K562 (cell line): Measurements from ENCODE around the gene MYADML2. TPM values are rescaled to one million over a fixed set of nuclear protein-coding genes. Genes with fewer than 3 reads are reported as not detected.

Experiments
- ATAC-seq: fragments of 200-7000 bp; cut with Tn5 transposase; 3 replicates; pipeline ENCODE4 v1.9.1; 2020; ENCODE audit warnings: moderate library complexity
- BruUV-seq: library from RNA; stranded (reverse); fragments of 400-500 nt; replicated peaks from 2 replicates; lab custom pipeline; 2021; lab: Mats Ljungman, UMichigan
- CTCF ChIA-PET: fragments of 300-600 bp; formaldehyde crosslinking; extraction: SDS; loops from one replicate; lab custom pipeline; 2021; ENCODE audit warnings: low intra/inter-chr PET ratio; lab: Yijun Ruan, JAX
- POLR2A ChIA-PET: fragments of 300-600, 350-650 bp; sonication (Branson Sonifier 250); formaldehyde crosslinking; extraction: SDS; loops from one replicate; lab custom pipeline; 2021; ENCODE audit warnings: antibody characterized with exemption, inconsistent platforms; lab: Yijun Ruan, JAX
- DNase-seq, 4 experiments: peaks; one replicate each; pipeline versions ENCODE4 v3.0.0 to v3.0.0-alpha.2; 2011 to 2018; ENCODE audit warnings: low spot score in 3 of 4, mixed read lengths in 3 of 4; ENCODE audit errors: extremely low read depth in 1 of 4
- FAIRE-seq: peaks from 2 replicates; lab custom pipeline; 2011; peaks lifted over from hg19 to GRCh38; lab: Jason Lieb, UNC
- H2AFZ ChIP-seq: 2 replicates; pipeline ENCODE4 v1.6.0; 2011; ENCODE audit warnings: low read depth, low read length, control low read depth, inconsistent platforms
- H3K27ac ChIP-seq: fragments of 200-600 bp; 3 replicates; pipeline ENCODE4 v1.8.0; 2011; ENCODE audit warnings: low read depth, mild to moderate bottlenecking, control low read depth, inconsistent platforms, low read length, moderate library complexity, mixed read lengths; ENCODE audit errors: extremely low read depth
- H3K27me3 ChIP-seq, 2 experiments: fragments of 300-600 bp in 1 of 2; 2 replicates in 1 of 2; 3 replicates in 1 of 2; pipeline versions ENCODE4 v1.6.0 to v1.8.0; 2011; ENCODE audit warnings: inconsistent platforms in 2 of 2, low read length in 2 of 2, mild to moderate bottlenecking in 1 of 2, mixed read lengths in 1 of 2, moderate library complexity in 1 of 2; ENCODE audit not compliant: control insufficient read depth in 2 of 2, insufficient read depth in 2 of 2
- H3K36me3 ChIP-seq: fragments of 300-600 bp; 3 replicates; pipeline ENCODE4 v1.8.0; 2011; ENCODE audit warnings: mild to moderate bottlenecking, low read length, inconsistent platforms; ENCODE audit not compliant: control insufficient read depth, insufficient read depth
- H3K4me1 ChIP-seq, 2 experiments: fragments of 200-600 bp in 1 of 2; replicated peaks in 1 of 2; 2 replicates in 1 of 2; 3 replicates in 1 of 2; pipeline versions ENCODE4 v1.5.1 to v1.8.0; 2011; ENCODE audit warnings: inconsistent platforms in 2 of 2, low read length in 2 of 2, mild to moderate bottlenecking in 1 of 2, mixed read lengths in 1 of 2, moderate library complexity in 1 of 2; ENCODE audit not compliant: control insufficient read depth in 2 of 2, insufficient read depth in 2 of 2
- H3K4me2 ChIP-seq: 2 replicates; pipeline ENCODE4 v1.6.1; 2011; ENCODE audit warnings: low read length, control low read depth, inconsistent platforms, mixed read lengths; ENCODE audit not compliant: insufficient read depth
- H3K4me3 ChIP-seq: fragments of 200-600 bp; sonication (generic), shearing (Covaris generic); 2 replicates; pipeline ENCODE4 v1.5.1; 2016; ENCODE audit warnings: control low read depth, inconsistent platforms
- H3K79me2 ChIP-seq: fragments of 200-600 bp; 3 replicates; pipeline ENCODE4 v1.8.0; 2011; ENCODE audit warnings: low read length, inconsistent platforms; ENCODE audit not compliant: control insufficient read depth, insufficient read depth
- H3K9ac ChIP-seq, 2 experiments: 2 replicates each; pipeline versions ENCODE4 v1.6.0 to v1.6.1; 2011; ENCODE audit warnings: low read depth in 2 of 2, low read length in 2 of 2, control low read depth in 1 of 2, inconsistent platforms in 1 of 2, mild to moderate bottlenecking in 1 of 2, mixed read lengths in 1 of 2; ENCODE audit not compliant: insufficient read depth in 1 of 2
- H3K9me1 ChIP-seq: one replicate; pipeline ENCODE4 v1.6.0; 2011; ENCODE audit warnings: inconsistent platforms, mild to moderate bottlenecking, low read length, moderate library complexity; ENCODE audit not compliant: control insufficient read depth, insufficient read depth
- H3K9me3 ChIP-seq: replicated peaks from 2 replicates; pipeline ENCODE4 v1.5.1; 2011; ENCODE audit warnings: low read depth, low read length, inconsistent platforms; ENCODE audit not compliant: control insufficient read depth, insufficient read depth
- H4K20me1 ChIP-seq: replicated peaks from 2 replicates; pipeline ENCODE4 v1.6.1; 2011; ENCODE audit warnings: low read length, inconsistent platforms, mixed read lengths; ENCODE audit not compliant: control insufficient read depth, insufficient read depth
- CSDE1 ChIP-seq, 2 experiments: fragments of 450-650 bp; IDR thresholded peaks; 2 replicates each; pipeline ENCODE4 v1.6.1; 2016; ENCODE audit warnings: mild to moderate bottlenecking in 1 of 2
- DACH1 ChIP-seq: fragments of 450-650 bp; IDR thresholded peaks from 2 replicates; pipeline ENCODE4 v1.6.1; 2018; ENCODE audit not compliant: partially characterized antibody
- MAZ ChIP-seq, 2 experiments: fragments of 450-650 bp in 1 of 2; sonication (generic) in 1 of 2; formaldehyde crosslinking; IDR thresholded peaks in 1 of 2; conservative IDR thresholded peaks in 1 of 2; 2 replicates each; pipeline versions ENCODE4 v1.4.0 to v1.5.0; 2020; ENCODE audit warnings: mild to moderate bottlenecking in 1 of 2, missing genetic modification reagents in 1 of 2
- NFYB ChIP-seq: IDR thresholded peaks from 2 replicates; pipeline ENCODE4 v1.6.1; 2011; ENCODE audit warnings: mild to moderate bottlenecking, moderate library complexity; ENCODE audit not compliant: insufficient read length; ENCODE audit errors: extremely low read depth
- POLR2A ChIP-seq: fragments of 450-650 bp; conservative IDR thresholded peaks from 2 replicates; pipeline ENCODE4 v1.6.1; 2016
- POLR2G ChIP-seq: fragments of 200-400 bp; formaldehyde crosslinking; IDR thresholded peaks from 2 replicates; pipeline ENCODE4 v1.6.1; 2017; ENCODE audit warnings: low read depth, mild to moderate bottlenecking, antibody characterized with exemption, low read length, moderate library complexity
- RBFOX2 ChIP-seq: fragments of 200-400 bp; formaldehyde crosslinking; IDR thresholded peaks from 2 replicates; pipeline ENCODE4 v1.6.1; 2017; ENCODE audit warnings: low read depth, mild to moderate bottlenecking, low read length, moderate library complexity
- SAP30 ChIP-seq: fragments of 200-600 bp; sonication (generic); IDR thresholded peaks from 2 replicates; pipeline ENCODE4 v1.6.1; 2012; ENCODE audit warnings: borderline replicate concordance, low read depth, mild to moderate bottlenecking, moderate library complexity, low read length, control low read depth, inconsistent platforms; ENCODE audit not compliant: insufficient read depth, poor library complexity, severe bottlenecking
- STAT5B ChIP-seq: fragments of 250-450 bp; sonication (Bioruptor Pico); IDR thresholded peaks from 2 replicates; pipeline ENCODE4 v1.8.0; 2021; ENCODE audit warnings: mild to moderate bottlenecking, inconsistent platforms
- TAF1 ChIP-seq: IDR thresholded peaks from 2 replicates; pipeline ENCODE4 v1.6.1; 2011; ENCODE audit warnings: mild to moderate bottlenecking, low read length, moderate library complexity; ENCODE audit not compliant: insufficient read depth, control insufficient read depth, severe bottlenecking; ENCODE audit errors: extremely low read depth
- ZNF384 ChIP-seq: IDR thresholded peaks from 2 replicates; pipeline ENCODE4 v1.6.1; 2012; ENCODE audit warnings: low read depth, low read length, improper control_type of control experiment
- ZNF551 ChIP-seq: fragments of 250-450 bp; sonication (Bioruptor Pico); IDR thresholded peaks from 2 replicates; pipeline ENCODE4 v1.5.0; 2021; ENCODE audit warnings: mild to moderate bottlenecking, moderate library complexity
- ZSCAN29 ChIP-seq: fragments of 450-650 bp; IDR thresholded peaks from 2 replicates; pipeline ENCODE4 v1.6.1; 2017
- WGBS: fragments of 100-300 bp; shearing (Covaris generic); methylation state at CpG from one replicate; pipeline ENCODE4 v1.1.6; 2016; ENCODE audit warnings: low coverage, mixed read lengths; ENCODE audit not compliant: insufficient coverage; ENCODE audit errors: missing lambda C conversion rate; 5-methylcytosine and 5-hydroxymethylcytosine counted together
- in situ Hi-C: fragments of 300-500 bp; cut with MboI; formaldehyde crosslinking; loops from 4 replicates; pipeline ENCODE4 v1.15.0; 2018; ENCODE audit warnings: inconsistent platforms, mixed read lengths
- intact Hi-C: fragments of 100-400 bp; cut with micrococcal nuclease; formaldehyde crosslinking; loops from 2 replicates; pipeline ENCODE4 v1.14.2; 2022
- polyA plus RNA-seq, 8 experiments: library from polyadenylated mRNA; depleted of rRNA in 4 of 8; stranded (reverse) in 5 of 8; unstranded in 3 of 8; fragments of >200 nt; fragmentation: Nextera tagmentation in 2 of 8; fragmentation: Illumina TruSeq in 1 of 8; extraction: Ambion mirVana in 2 of 8; extraction: Trizol in 1 of 8; gene quantifications; 2 replicates each; pipeline versions ENCODE4 v1.2.1 to v1.2.3, GENCODE V29; 2011 to 2014; ENCODE audit warnings: inconsistent platforms in 1 of 8, missing spikeins in 1 of 8
- total RNA-seq, 7 experiments: library from RNA; depleted of rRNA in 6 of 7; stranded (reverse); fragments of >200 nt in 6 of 7; fragmentation: Illumina TruSeq in 2 of 7; extraction: Trizol in 2 of 7; gene quantifications; 2 replicates each; pipeline versions ENCODE4 v1.2.1 to v1.2.3, GENCODE V29; 2011 to 2021; ENCODE audit warnings: low replicate concordance in 1 of 7

MYADML2 gene
- total and polyA plus RNA-seq, 9 of the 15 experiments (the other 6 are each of a cell fraction or from before 2014, with no cell fraction given): not detected

DNA sequence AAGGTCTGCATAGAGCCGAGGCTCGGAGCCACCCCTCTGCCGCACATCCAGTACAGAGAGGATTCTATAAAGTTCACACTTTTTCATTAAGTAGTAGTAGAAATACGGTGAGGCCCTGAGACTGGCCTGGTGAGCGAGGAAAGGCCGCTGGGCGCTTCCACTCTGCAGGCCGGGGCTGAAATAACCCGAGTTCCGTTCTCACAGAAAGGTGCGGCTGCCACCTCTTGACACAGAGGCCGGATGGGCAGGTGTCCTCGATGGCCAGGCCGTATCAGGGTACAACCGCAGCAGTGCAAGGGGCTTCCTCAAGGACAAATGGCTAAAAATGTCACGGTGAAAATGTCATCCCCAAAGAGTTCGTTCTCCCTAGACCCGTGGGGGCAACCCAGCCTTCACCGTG, 35.1 kb downstream of the MYADML2 start:
- Histone ChIP-seq H3K9me1 (peaks cover 6% of the 10 kb centered on the region), H3K9me3 (no peaks in the 10 kb centered on the region), H4K20me1 (peaks cover 14% of the 10 kb centered on the region), H3K36me3 (peaks cover 77% of the 10 kb centered on the region; the same call in 2 of the 3 replicates), H2AFZ (no peak overlapping the region), H3K27ac (peak overlapping the region; percentile 49; the same call in 1 of the 3 replicates), H3K4me3 (no peak overlapping the region), H3K79me2 (peaks cover 37% of the 10 kb centered on the region), H3K4me1 (peaks cover 39 to 90% of the 10 kb centered on the region in 2 experiments), H3K27me3 (no peaks in the 10 kb centered on the region), H3K9ac (peak overlapping the region in 1 of 2 experiments; percentile 52; a peak in 1 of 4 replicates), H3K4me2 (no peak overlapping the region)
- no peak for ATAC-seq
- ChIA-PET POLR2A (interaction anchor here (0.6 to 5.4 kb wide), 8 partner anchors 9 to 84 kb away, joined by 3 to 46 read pairs (median 6); partner anchors contain the start of gene NPB), CTCF (no interaction called here)
- TF ChIP-seq TAF1: no peak
- TF ChIP-seq RBFOX2: peak; percentile 43; the same call in 1 of the 2 replicates
- intact Hi-C loops: no loop called here
- in situ Hi-C loops: no loop called here
- FAIRE-seq: no peak
- WGBS: 78% methylated on average over 19 of the region's 19 CpGs
- no peak for DNase-seq
- BruUV-seq: no TSS peak

- H3K27ac ChIP-seq: peak within 1 kb of the TSS; percentile 78
- intact Hi-C loops: no loop called here
- ChIA-PET POLR2A (interaction anchor here (0.6 to 5.4 kb wide), 8 partner anchors 9 to 111 kb away, joined by 3 to 46 read pairs (median 3); partner anchors contain the start of genes CENPX and NPB), CTCF (interaction anchor here (0.6 kb wide), 1 partner anchor 279 kb away, joined by 3 read pairs; no protein-coding TSS in a partner anchor)
- H3K4me3 ChIP-seq: peak within 1 kb of the TSS; percentile 93
- 14% methylated on average over 32 of the region's 84 CpGs for WGBS
- peaks cover 82% of the 10 kb centered on the region; the same call in 2 of the 3 replicates for H3K36me3 ChIP-seq
- H3K9ac ChIP-seq: peak within 1 kb of the TSS; percentile 61 to 99
- H3K9me1 ChIP-seq: peaks cover 6% of the 10 kb centered on the region
- peaks cover 34 to 90% of the 10 kb centered on the region in 2 experiments for H3K4me1 ChIP-seq
- no peaks in the 10 kb centered on the region for H3K9me3 ChIP-seq
- no peak within 1 kb of the TSS for H2AFZ ChIP-seq
- peaks cover 32% of the 10 kb centered on the region for H3K79me2 ChIP-seq
- peaks cover 14% of the 10 kb centered on the region for H4K20me1 ChIP-seq
- in situ Hi-C loops: no loop called here
- ATAC-seq (peak; percentile 95), DNase-seq (peak; percentile 92 to 99 (median 97)), FAIRE-seq (peak; percentile 37)
- no peaks in the 10 kb centered on the region for H3K27me3 ChIP-seq
- peak within 1 kb of the TSS; percentile 82 for H3K4me2 ChIP-seq
- BruUV-seq: no TSS peak
- TF ChIP-seq ZNF551 (CRISPR knock-in tag) (no peak), DACH1 (peak; percentile 18), ZNF384 (0 out of 2 replicates have a peak, but pooled peaks have one; percentile 25), POLR2A (peak; percentile 42; the same call in 1 of the 2 replicates), POLR2G (peak; percentile 72), SAP30 (peak; percentile 5), ZSCAN29 (no peak), STAT5B (no peak), CSDE1 (IDR thresholded peaks at IDR 0.05) (no peak), MAZ (CRISPR knock-in tag; conservative IDR thresholded peaks at IDR 0.05 in 1 of 2, IDR thresholded peaks at IDR 0.05 in 1 of 2) (peak in 1 of 2 experiments; percentile 50; a peak in 1 of 4 replicates), NFYB (peak; percentile 31)
Measured at GRCh38 chr17:81911277-81911961, 35.6 kb downstream of the MYADML2 start, which contains the start of gene PCYT2. Gene PCYT2, minus strand, starts transcription at chr17:81911399. Its CDS starts 44 bp downstream, at chr17:81911355.
